Left forelimb (tissue), 1 donor: ENCODE data around the gene HBZ.
"Not testable (repeated sequence)": the region's sequence is repeated elsewhere in the genome, so short reads cannot be mapped to it uniquely, and the experiment has no call there.

Source experiments
- DNase-seq: peaks from one replicate; pipeline ENCODE4 v3.0.0-alpha.2; 2018; ENCODE audit warnings: low spot score

Gene HBZ

GRCh38 chr16:152141-153128 lies at the start of gene HBZ:
TSS of gene HBZ (plus strand) at chr16:152644. CDS start at chr16:152910, 266 bp downstream.
- no peak for DNase-seq

DNA sequence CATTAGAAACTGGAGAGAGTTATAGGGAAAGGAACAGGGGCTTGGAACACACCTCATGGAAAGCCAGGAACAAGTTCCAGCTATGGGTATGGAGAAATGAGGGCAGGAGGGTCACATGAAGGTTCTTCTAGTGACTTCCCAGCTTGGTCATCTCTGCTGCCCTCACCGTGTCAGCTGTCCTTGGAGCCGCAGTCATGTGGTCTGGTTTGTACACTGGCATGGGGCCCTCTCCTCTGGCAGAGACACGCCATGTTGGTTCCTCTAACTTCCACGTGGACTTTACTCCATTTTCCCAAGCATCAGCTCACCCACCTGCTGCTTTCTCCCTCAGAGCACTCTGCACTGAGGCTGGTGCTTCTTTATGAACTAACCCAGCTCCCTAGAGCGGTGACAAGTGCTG lies 48.1 kb upstream of the HBZ start:
- no peak for DNase-seq

DNA sequence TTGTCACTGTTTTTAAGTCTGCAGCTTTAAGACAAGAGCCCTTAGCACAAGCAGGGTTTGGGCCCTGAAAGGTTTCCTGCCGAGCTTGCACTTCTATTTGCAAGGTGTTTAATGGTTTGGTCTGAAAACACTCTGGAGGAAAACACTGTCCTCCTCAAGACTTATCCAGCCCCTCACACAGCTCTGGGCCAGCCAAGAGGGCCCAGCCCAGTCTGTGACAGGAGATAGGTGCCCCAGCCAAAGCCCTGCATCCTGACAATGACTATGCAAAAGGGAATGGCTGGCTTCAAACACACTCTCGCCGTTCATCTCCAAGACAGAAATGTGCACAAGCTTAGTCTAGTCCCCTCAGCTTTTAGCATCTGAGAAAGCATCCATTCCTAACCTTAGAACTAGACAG lies 47.5 kb upstream of the HBZ start:
- no peak for DNase-seq

DNA sequence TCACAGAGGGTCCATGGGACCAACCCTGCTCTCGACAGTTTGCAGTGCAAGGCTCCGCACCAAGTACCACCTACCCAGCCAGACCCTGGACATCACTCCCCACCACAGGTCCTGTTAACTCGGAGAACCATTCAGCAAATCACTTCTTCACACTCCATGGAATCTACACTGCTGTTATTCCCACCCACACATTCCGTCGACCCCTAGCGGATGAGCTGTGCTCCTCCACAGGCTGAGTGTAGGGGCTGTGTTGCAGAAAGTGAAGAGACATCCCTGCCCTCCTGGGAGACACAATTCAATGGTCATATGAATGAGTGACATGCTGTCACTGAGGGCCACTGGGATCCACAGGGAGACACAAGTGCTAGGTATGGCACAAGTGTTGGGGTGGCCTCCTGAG lies 46.9 kb upstream of the HBZ start:
- no peak for DNase-seq

GRCh38 chr16:106623-107324 lies 45.7 kb upstream of the HBZ start:
- DNase-seq, result no peak

- DNase-seq, result no peak
These were observed 40.1 kb upstream of the HBZ start for GRCh38 chr16:112153-112840.

DNA sequence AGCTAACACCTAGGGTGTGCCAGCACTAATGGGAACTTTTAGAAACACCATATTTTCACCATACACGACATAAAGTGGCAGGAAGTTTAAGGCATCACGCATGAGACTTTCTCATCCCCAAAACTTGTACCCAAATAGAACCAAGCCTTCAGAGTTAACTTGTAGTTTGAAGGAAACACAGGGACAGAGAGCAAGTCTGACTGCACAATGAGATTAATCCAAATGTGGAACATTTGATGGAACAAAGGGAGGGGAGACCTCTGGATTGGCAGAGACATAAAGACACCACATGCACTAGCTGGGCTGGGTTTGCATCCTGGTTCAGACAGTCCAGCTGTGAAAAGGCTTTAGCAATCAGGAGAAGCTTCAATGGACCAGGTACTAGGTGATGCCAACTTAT lies 38.1 kb upstream of the HBZ start:
- DNase-seq, result no peak

GRCh38 chr16:116015-116414 lies 36.4 kb upstream of the HBZ start:
- DNase-seq, result no peak

GRCh38 chr16:117379-118365 lies 34.8 kb upstream of the HBZ start:
- no peak for DNase-seq

- DNase-seq, result no peak
These were observed 33.6 kb upstream of the HBZ start for GRCh38 chr16:118857-119256.

GRCh38 chr16:119295-119694 lies 33.1 kb upstream of the HBZ start:
- DNase-seq, result no peak

- DNase-seq, result no peak
These were observed 32.5 kb upstream of the HBZ start for GRCh38 chr16:119835-120491.

DNA sequence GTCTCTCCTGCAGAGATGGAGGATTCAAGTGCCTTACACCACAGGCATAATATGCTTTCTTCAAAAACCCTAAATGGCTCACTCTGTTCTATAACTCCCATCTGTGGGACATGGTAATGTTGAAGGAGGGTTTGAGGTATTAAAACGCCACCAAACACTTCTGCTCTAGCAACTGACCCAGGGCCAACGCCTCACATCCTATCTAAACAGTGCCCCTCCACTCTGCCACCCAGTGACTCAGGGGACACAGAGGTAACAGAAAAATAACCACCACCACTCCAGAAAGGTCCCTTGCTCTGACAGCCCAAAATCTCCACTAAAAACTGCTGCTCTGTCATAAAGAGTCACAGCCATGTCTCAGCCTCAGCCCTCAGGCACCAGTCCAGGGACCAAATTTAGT lies 31.7 kb upstream of the HBZ start:
- no peak for DNase-seq

GRCh38 chr16:122361-122760 lies 30.1 kb upstream of the HBZ start:
- DNase-seq, result no peak

DNA sequence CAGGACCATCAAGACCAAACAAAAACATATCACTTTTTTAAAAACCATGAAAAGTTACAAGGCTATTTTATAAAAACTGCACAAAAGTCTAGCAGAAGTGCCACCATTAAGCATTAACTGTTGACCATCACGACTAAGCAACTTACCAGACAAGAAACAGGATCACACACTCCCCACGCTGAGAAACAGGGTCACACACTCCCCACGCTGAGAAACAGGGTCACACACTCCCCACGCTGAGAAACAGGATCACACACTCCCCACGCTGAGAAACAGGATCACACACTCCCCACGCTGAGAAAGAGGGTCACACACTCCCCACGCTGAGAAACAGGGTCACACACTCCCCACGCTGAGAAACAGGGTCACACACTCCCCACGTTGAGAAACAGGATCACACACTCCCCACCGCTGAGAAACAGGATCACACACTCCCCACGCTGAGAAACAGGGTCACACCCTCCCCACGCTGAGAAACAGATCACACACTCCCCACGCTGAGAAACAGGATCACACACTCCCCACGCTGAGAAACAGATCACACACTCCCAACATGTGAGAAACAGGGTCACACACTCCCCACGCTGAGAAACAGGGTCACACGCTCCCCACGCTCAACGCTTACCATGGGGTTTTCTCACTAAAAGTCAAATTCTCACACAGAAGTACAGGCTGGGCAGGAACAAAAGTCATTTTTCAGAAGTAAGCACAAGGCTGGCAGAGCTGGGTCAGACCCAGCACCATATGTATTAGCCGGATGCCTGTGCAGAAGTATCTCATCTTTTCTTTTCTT lies 28.7 kb upstream of the HBZ start:
- DNase-seq, result not testable (repeated sequence)

- DNase-seq, result no peak
These were observed 27.4 kb upstream of the HBZ start for GRCh38 chr16:125011-125410.

DNA sequence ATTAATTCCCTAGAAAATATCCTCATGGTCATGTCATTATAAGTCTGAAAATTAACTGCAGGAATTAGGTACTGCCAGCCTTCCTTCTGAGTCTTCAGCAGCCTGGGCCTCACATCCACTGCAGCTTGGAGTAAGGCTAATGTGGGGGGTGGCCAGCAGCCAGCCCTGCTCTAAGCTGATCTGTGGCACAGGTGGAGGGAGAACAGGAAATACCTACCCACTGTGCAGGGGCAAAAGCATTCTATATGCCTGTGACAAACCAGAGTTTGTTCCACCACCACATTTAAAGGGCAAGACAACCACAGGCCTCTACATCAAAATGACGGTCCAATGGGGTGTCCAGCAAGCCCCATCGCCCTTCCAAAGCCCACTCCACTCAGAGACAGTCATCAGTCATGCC lies 23.4 kb upstream of the HBZ start:
- DNase-seq, result no peak

DNA sequence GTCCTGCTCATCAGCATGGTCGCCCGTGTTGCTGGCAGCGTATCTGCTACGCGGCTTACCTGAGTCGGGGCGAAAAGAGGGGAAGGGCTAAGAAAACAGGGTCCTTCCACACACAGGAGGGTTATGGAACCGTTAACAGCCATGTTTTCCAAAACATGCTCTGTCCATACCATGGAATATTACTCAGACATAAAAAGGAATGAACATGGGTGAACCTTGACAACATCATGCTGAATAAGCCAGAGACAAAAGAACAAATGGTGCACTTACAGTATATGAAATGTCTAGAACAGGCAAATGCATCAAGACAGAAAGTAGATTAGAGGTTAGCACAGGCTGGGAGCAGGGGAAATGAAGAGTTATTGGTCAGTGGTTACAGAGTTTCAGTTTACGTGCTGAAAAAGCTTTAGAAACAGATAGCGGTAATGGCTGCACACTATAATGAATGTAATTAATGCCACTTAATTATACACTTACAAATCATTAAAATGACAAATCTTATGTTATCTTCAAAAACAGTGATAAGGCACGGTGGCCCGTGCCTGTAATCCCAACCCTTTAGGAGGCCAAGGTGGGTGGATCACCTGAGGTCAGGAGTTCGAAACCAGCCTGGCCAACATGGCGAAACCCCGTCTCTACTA lies 21.8 kb upstream of the HBZ start:
- DNase-seq, result no peak

GRCh38 chr16:132120-132519 lies 20.3 kb upstream of the HBZ start:
- no peak for DNase-seq

DNA sequence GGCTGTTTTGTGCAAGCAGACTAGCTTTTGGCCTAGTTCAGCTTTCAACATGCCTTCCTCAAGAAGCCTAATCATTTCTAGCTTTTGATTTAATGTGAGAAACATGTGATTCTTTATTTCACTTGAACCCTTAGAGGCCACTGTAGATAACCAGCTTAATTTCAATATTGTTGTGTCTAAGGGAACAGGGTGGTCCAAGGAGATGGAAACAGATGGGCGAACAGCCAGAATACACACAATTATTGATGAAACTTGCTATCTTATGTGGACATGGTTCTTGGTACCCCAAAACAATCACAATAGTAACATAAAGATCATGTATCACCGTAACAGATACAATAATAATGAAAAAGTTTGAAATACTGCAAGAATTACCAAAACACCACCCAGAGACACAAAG lies 18.7 kb upstream of the HBZ start:
- DNase-seq, result no peak
